HG03439 (cell line): ENCODE data around the gene MYO1C.
"Not testable (repeated sequence)": the region's sequence is repeated elsewhere in the genome, so short reads cannot be mapped to it uniquely, and the experiment has no call there.

ENCODE experiments used
- ATAC-seq: cut with Tn5 transposase; IDR thresholded peaks from one replicate; pipeline ENCODE4 v1.9.1; 2021; ENCODE audit warnings: mild to moderate bottlenecking, moderate library complexity; ENCODE audit not compliant: unreplicated experiment

The MYO1C gene

GRCh38 chr17:1492249-1493206 lies at the start of gene MYO1C:
Gene MYO1C (minus strand): TSS chr17:1492686. CDS start chr17:1492487, 199 bp downstream.
- ATAC-seq: no peak

DNA sequence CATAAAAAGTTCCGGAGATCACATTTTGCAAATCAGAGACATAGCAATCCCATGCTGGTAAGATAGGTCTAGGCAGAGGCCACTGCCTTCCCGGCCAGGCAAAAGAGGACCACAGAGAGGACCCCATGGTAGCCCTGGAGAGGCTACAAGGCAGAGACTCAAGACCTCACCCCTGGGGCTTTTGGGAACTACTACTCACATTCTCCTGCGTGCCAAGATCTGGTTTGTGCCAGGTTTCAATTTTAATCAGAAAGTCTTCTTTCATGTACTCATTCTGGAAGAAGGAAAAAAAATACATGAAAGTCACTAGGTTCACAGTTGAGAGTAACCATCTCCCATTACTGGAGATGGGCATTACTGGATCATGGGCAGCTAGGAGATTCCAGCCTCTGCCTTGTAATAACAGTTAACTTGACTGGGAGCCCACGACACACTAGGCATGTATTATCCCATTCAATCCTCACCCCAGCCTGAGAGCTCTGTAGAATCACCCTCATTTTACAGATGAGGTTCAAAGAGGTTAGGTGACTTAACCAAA lies 49.0 kb upstream of the MYO1C start:
- ATAC-seq: no peak

DNA sequence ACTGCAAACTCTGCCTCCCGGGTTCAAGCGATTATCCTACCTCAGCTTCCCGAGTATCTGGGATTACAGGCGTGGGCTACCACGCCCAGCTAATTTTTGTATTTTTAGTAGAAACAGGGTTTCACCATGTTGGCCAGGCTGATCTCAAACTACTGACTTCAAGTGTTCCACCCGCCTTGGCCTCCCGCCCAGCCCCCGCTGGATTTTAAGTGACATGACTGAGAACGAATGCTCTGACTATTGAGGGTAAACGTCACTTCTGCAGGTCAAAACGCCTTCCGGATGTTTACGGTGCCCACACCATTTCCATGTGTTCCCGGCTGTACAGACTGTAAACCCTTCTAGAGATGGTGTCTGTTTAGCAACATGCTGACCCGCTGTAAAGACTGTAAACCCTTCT lies 47.3 kb upstream of the MYO1C start:
- no peak for ATAC-seq

GRCh38 chr17:1535737-1536136 lies 43.3 kb upstream of the MYO1C start:
- no peak for ATAC-seq

DNA sequence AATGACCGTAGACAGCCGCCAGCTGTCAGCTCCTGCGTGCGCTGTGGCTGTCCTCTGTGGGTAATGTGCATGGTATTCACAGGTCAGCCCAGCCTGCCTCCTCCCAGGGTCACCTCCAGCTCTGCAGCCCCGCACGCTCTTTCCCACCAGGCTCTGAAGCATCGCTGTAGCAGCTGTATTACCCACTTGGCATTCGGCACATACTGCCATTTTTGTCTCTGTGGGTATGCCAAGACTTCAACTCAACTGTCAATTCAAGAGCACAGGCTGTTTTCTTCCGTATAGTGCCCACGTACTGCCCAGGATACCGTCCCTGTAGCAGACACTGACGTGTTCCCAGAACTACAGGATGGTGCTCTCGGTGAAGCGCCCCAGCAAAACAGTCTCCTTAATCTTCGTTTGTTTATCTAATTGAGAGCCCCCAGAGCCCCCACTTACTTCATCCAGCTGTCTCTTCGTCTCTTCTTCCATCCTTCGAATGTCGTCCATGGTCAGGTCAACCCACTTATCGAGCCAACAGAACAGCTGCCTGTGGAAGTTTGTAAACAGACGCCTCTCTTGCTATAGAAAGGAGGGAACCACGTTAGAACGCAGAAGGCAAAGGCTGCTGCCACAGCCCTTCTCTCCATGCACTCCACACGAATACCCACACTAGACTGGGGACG lies 41.3 kb upstream of the MYO1C start:
- no peak for ATAC-seq

- no peak for ATAC-seq
Observed at GRCh38 chr17:1532836-1533602, 40.5 kb upstream of the MYO1C start.

GRCh38 chr17:1529863-1530262 lies 37.4 kb upstream of the MYO1C start:
- ATAC-seq: no peak

DNA sequence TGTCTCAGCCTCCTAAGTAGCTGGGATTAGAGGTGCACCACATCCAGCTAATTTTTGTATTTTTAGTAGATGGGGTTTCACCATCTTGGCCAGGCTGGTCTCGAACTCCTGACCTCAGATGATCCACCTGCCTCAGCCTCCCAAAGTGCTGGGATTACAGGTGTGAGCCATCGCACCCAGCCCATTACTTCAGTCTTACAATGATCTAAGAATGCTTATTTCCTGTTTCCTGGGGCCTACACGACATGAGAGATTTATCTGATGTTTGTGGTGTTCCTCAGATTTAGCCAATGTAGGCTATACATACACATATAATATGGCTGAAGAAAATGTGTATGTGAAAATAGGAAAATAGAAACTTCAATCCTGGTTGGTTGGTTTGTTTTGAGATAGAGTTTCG lies 34.4 kb upstream of the MYO1C start:
- not testable (repeated sequence) for ATAC-seq

GRCh38 chr17:1522626-1523025 lies 30.1 kb upstream of the MYO1C start:
- no peak for ATAC-seq

DNA sequence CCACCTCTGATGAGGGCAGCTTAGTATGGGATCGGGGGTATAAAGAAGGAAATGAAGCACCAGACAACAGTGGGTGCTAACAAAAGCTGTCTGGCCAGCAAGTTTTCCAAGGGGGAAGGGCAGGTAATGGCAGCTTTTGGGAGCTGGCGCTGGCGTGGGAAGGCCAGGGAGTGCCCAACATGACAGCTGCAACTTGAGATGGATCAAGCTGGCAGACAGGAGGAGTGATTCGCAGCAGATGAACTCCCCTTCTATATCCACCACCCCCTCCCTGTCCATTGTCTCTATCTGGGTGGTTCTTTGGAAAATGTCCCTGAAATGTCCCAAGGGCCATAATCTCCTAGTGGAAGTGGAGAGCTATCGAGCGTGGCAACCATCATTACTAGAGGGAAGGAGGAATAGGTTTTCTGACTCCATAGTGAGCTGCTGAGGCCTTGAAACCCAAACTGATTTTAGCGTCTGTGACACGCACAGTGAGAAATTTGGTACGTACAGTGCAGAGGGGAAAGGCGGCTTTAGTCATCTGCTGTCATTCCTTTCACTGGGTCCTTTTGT lies 28.7 kb upstream of the MYO1C start:
- ATAC-seq: no peak

- no peak for ATAC-seq
Observed at GRCh38 chr17:1519678-1520077, 27.2 kb upstream of the MYO1C start.

GRCh38 chr17:1518410-1518809 lies 25.9 kb upstream of the MYO1C start:
- ATAC-seq: no peak

DNA sequence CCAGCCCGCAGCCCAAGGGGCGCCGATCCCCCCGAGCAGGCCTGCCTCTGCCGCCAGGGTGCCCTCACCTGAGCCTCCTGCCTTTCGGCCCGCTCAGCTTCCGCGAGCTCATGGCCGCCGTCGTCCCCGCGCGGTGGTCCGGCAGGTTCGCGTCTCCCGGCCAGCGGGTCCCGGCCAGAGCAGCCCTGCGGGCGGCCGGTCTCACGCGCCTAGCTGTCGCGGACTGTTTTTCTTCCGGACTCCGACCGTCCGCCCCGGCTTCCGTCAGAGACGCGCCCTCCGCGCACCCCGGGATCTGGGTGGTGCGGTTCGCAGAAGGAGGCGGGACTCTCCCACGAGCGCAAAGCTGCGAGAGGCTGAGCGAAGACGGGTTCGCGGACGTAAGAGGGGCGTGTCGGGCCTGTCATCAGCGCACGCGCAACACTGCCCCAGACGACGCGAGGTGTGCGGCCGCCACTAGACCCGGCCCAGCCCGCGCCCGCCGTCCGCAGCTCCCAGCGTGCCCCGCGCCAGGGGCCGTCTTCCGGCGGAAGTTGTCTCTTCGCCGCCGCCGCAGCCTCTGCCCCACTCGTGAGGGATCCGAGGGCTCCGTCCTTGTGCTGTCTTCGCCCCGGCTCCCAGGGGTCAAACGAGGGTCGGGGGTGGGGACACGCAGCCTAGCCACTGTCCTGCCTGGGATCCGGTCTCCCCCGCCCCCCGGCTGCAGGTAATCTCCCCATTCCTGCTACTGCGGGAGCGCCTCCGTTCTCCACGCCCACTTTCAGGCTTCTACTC lies 24.1 kb upstream of the MYO1C start, which contains the start of gene INPP5K:
TSS of gene INPP5K (minus strand) at position 225 of the 774 bp plus-strand sequence. CDS start at position 112, 113 bp downstream.
- ATAC-seq: peak; percentile 91

DNA sequence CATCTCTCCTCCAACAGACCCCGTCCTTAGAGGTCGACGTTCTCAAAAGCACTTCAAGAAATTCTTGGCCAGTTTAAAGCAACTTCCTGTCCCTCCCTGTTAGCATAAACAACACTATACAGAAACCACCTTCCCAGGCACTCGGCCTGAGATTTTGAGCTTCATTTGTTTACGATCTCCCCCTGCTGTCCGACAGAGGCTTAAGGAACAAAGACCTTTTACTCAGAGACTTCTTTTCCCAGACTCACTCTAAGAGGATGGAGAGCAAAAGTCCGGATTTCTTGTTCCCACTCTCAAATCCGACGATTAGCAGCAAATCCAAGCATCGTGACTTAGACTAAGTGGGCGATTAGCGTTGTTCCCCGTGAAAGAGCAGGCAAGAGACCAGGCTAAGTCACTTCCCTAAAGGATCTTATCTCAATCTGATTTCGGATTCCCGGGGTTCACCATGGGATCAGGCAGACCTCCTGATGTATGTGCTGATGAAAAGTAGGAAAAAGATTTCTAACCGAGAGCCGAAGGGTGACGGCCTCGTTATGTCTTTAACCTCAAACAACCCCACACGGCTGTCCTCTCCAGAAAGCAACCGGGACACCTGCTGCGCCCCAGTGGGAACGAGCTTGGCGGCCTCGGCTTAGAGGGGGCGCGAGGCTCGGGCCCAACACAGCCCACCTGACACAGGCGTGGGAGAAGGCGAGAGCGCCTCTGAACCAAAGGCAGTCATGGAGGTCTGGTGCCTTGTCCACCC lies 23.3 kb upstream of the MYO1C start:
- ATAC-seq: peak; percentile 10

- no peak for ATAC-seq
Observed at GRCh38 chr17:1512351-1512750, 19.9 kb upstream of the MYO1C start.

GRCh38 chr17:1511756-1512321 lies 19.4 kb upstream of the MYO1C start:
- no peak for ATAC-seq

DNA sequence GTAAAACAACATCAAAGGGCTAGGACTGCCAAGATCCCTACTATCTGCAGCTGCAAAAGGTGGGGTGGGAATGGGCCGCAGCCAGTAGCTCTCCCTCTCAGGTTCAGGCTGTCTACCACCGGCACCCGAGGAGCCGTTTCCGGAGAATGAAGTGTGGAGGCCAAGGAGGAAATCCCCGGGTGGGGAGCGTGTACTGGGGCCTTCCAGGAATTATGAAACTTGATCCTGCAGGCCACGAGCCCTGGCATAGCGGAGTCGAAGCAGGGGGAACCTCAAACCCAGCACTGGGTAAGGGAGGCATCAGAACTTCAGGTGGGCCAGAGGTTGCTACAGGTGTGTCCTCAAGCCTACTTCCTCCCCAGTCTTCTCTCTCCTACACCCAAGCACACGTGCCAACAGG lies 18.8 kb upstream of the MYO1C start:
- ATAC-seq: no peak

- no peak for ATAC-seq
Observed at GRCh38 chr17:1509290-1509881, 16.9 kb upstream of the MYO1C start.
